Measurements from ENCODE around the gene PEX5. TPM values are rescaled to one million over a fixed set of nuclear protein-coding genes. Genes with fewer than 3 reads are reported as not detected.

The PEX5 gene
- total RNA-seq, 1 experiment from 2014 or later = 49.4 TPM

DNA sequence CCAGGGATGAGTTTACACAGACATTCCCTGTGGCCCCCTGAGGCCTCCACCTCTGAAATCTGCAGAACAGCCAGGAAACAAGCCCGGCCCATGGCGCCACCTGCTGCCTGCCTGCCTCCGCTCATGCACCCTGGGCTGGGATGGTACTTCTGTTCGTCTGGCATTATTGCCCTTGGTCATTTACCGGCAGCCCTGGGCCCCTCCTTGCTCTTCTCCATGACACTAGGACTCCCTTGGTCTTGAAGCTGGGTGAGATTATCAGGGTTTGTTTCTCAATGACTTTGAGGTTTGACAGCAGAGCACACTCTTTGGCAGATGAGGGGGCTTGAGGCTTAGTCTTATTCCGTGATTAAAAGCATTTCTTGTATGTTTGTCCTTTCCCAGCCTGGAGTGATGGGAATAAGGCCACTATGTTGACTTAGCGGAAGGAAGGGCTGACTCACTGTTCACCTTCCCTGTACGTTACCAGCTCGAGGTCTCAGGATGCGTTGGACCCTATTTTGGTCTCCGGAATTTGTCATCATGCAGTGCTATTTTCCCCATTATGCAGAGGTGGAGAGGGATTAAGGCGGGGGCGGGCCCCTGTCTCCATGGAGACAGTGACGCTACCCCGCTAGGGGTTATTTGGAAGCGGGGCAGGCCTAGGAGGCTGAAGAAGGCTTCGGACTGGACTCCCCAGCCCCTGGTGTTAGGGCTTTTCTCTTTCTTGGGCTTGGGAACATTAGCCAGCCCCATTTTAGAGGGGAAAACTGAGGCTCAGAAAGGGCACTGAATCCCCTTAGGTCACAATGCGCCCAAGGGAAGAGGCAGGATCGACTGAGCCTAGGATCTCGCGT, 706 bp upstream of the PEX5 start:
- no peaks in the 10 kb centered on the region for H3K9me3 Mint-ChIP-seq (ENCODE audit: unreplicated experiment)
- DNase-seq (ENCODE audit: unreplicated experiment) = peak; percentile 84
- H3K36me3 Mint-ChIP-seq (ENCODE audit: insufficient read depth, unreplicated experiment) = peaks cover 31% of the 10 kb centered on the region
- intact Hi-C loops (cut with micrococcal nuclease) = loop anchor here (1.0 to 2.0 kb wide), 4 partner anchors 26 to 128 kb away; partner anchors contain the start of genes C1R and C1S
- peaks cover 27% of the 10 kb centered on the region for H3K4me1 Mint-ChIP-seq (ENCODE audit: insufficient read depth, unreplicated experiment)
- TSS peak; percentile 34 for BruUV-seq (replicated peaks)
- CTCF ChIA-PET = interaction anchor here (0.6 to 5.7 kb wide), 29 partner anchors 8 to 1513 kb away, joined by 3 to 102 read pairs (median 4); partner anchors contain the start of genes C1RL and C1S
- H3K4me3 Mint-ChIP-seq (ENCODE audit: unreplicated experiment) = peak overlapping the region; percentile 93
- POLR2A ChIA-PET = interaction anchor here (0.7 to 2.1 kb wide), 7 partner anchors 26 to 242 kb away, joined by 3 to 11 read pairs (median 4); no protein-coding TSS in a partner anchor
- TF ChIP-seq, protein P1, sequence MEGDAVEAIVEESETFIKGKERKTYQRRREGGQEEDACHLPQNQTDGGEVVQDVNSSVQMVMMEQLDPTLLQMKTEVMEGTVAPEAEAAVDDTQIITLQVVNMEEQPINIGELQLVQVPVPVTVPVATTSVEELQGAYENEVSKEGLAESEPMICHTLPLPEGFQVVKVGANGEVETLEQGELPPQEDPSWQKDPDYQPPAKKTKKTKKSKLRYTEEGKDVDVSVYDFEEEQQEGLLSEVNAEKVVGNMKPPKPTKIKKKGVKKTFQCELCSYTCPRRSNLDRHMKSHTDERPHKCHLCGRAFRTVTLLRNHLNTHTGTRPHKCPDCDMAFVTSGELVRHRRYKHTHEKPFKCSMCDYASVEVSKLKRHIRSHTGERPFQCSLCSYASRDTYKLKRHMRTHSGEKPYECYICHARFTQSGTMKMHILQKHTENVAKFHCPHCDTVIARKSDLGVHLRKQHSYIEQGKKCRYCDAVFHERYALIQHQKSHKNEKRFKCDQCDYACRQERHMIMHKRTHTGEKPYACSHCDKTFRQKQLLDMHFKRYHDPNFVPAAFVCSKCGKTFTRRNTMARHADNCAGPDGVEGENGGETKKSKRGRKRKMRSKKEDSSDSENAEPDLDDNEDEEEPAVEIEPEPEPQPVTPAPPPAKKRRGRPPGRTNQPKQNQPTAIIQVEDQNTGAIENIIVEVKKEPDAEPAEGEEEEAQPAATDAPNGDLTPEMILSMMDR (IDR thresholded peaks at IDR 0.05; ENCODE audit: unreplicated experiment) = peak; percentile 61
- no peaks in the 10 kb centered on the region for H3K27me3 Mint-ChIP-seq (ENCODE audit: insufficient read depth, unreplicated experiment)
- peak overlapping the region; percentile 98 for H3K27ac Mint-ChIP-seq (ENCODE audit: low read depth, unreplicated experiment)

DNA sequence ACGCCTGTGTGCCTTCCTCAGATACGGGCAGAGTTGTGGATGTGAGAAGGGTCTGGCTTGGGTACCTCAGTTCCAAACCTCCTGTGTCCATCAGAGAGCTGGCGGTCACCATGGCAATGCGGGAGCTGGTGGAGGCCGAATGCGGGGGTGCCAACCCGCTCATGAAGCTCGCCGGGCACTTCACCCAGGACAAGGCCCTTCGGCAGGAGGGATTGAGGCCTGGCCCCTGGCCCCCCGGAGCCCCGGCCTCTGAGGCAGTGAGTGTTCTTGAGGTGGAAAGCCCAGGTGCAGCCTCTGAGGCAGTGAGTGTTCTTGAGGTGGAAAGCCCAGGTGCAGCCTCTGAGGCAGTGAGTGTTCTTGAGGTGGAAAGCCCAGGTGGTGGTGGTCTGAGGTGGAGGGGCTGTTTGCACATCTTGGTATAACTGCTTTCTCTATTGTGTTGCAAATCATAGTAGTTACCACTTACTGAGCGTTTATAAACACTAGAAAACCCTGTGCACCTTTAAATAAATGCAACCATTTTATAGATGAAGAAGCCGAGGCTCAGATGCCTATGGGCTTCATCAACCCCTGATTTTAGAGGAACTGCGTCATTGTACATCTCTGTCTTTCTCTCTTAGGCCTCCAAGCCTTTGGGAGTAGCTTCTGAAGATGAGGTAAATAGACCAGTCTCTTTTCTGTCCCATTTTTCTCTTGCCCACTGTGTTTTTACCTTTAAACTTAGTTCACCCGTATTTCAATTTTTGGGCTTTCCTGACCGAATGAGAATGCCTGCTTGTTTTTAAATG, 976 bp downstream of the PEX5 start:
- peak; percentile 24 for DNase-seq (ENCODE audit: unreplicated experiment)
- ChIA-PET CTCF (interaction anchor here (0.9 to 5.7 kb wide), 3 partner anchors 9 to 60 kb away, joined by 3 to 102 read pairs (median 3); no protein-coding TSS in a partner anchor), POLR2A (interaction anchor here (0.5 to 1.5 kb wide), 4 partner anchors 11 to 623 kb away, joined by 3 to 4 read pairs (median 4); no protein-coding TSS in a partner anchor)
- peaks cover 35% of the 10 kb centered on the region for H3K4me1 Mint-ChIP-seq (ENCODE audit: insufficient read depth, unreplicated experiment)
- TF ChIP-seq, protein P1 (IDR thresholded peaks at IDR 0.05; ENCODE audit: unreplicated experiment) = no peak
- BruUV-seq (replicated peaks) = no TSS peak
- peak overlapping the region; percentile 93 for H3K4me3 Mint-ChIP-seq (ENCODE audit: unreplicated experiment)
- intact Hi-C loops (cut with micrococcal nuclease) = no loop called here
- H3K27ac Mint-ChIP-seq (ENCODE audit: low read depth, unreplicated experiment) = peak overlapping the region; percentile 18
- no peaks in the 10 kb centered on the region for H3K27me3 Mint-ChIP-seq (ENCODE audit: insufficient read depth, unreplicated experiment)
- H3K36me3 Mint-ChIP-seq (ENCODE audit: insufficient read depth, unreplicated experiment) = peaks cover 48% of the 10 kb centered on the region
- no peaks in the 10 kb centered on the region for H3K9me3 Mint-ChIP-seq (ENCODE audit: unreplicated experiment)

DNA sequence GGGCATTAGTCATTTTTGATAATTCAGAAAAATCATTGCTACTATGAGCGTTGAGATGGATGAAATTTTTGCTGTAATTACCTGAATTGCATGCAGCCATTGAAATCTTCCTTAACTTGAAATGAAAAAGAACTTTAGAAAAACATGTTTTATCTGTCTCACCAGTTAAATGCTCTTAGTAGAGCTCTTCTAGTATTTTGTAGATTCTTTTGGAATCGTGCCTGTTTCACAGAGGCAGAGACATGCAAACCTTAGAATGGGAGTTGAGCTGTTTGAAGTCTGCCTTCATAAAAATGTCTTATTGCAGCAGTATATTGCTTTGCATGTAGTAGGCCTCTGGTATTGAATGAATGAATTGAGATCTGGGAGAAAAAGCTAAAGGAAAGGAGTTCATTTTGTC, 4.2 kb downstream of the PEX5 start:
- intact Hi-C loops (cut with micrococcal nuclease) = no loop called here
- peaks cover 29% of the 10 kb centered on the region for H3K4me1 Mint-ChIP-seq (ENCODE audit: insufficient read depth, unreplicated experiment)
- ChIA-PET POLR2A (interaction anchor here (0.9 kb wide), 1 partner anchor 229 kb away, joined by 3 read pairs; no protein-coding TSS in a partner anchor), CTCF (interaction anchor here (0.6 to 0.9 kb wide), 3 partner anchors 10 to 88 kb away, joined by 3 to 10 read pairs (median 5); no protein-coding TSS in a partner anchor)
- H3K9me3 Mint-ChIP-seq (ENCODE audit: unreplicated experiment) = no peaks in the 10 kb centered on the region
- no peak overlapping the region for H3K27ac Mint-ChIP-seq (ENCODE audit: low read depth, unreplicated experiment)
- H3K27me3 Mint-ChIP-seq (ENCODE audit: insufficient read depth, unreplicated experiment) = no peaks in the 10 kb centered on the region
- no peak for DNase-seq (ENCODE audit: unreplicated experiment)
- H3K36me3 Mint-ChIP-seq (ENCODE audit: insufficient read depth, unreplicated experiment) = peaks cover 65% of the 10 kb centered on the region
- H3K4me3 Mint-ChIP-seq (ENCODE audit: unreplicated experiment) = no peak overlapping the region
- TF ChIP-seq, protein P1 (IDR thresholded peaks at IDR 0.05; ENCODE audit: unreplicated experiment) = no peak
- no TSS peak for BruUV-seq (replicated peaks)

Data from MCF 10A (cell line).